Mononuclear cell (primary cell): ENCODE results near the gene TMEM215. TPM values are rescaled to one million over a fixed set of nuclear protein-coding genes. Genes with fewer than 3 reads are reported as not detected.

Source experiments
- H3K27me3 ChIP-seq: 2 replicates; pipeline ENCODE4 v1.6.0; 2011; ENCODE audit warnings: low read length, control low read depth; ENCODE audit not compliant: insufficient read depth
- H3K4me1 ChIP-seq: 2 replicates; pipeline ENCODE4 v1.5.1; 2011; ENCODE audit warnings: mild to moderate bottlenecking, low read length, control low read depth; ENCODE audit not compliant: insufficient read depth
- H3K4me3 ChIP-seq: 2 replicates; pipeline ENCODE4 v1.5.1; 2011; ENCODE audit warnings: mild to moderate bottlenecking, low read length, moderate library complexity
- H3K9me3 ChIP-seq: 2 replicates; pipeline ENCODE4 v1.5.1; 2011; ENCODE audit warnings: low read depth, mild to moderate bottlenecking, control low read depth, low read length
- total RNA-seq: library from RNA; depleted of rRNA; stranded (reverse); fragments of >200 nt; gene quantifications from one replicate; pipeline ENCODE4 v1.2.3, GENCODE V29; 2012

TMEM215 gene
- total RNA-seq, 1 donor = not detected

DNA sequence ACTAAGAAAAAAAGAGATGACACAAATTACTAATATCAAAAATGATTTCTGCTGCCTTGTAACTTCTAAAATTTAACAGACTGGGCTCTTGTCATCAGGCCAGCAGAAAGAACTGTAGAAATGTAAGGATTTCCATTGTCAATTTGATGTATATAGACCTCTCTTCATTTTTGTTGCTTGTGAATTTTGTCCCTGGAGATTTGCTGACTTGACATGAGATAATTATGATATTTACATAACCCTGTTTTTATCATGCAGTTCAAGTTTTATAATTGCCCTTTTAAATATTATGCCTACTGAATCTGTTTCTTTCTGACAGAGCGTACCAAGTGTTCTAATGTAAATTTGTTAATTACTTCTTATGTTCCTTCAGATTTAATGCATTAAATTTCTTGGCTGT is 23.9 kb downstream of the TMEM215 start:
- Histone ChIP-seq H3K4me1 (no peaks in the 10 kb centered on the region), H3K4me3 (no peak overlapping the region), H3K27me3 (no peaks in the 10 kb centered on the region), H3K9me3 (peaks cover 6% of the 10 kb centered on the region)

DNA sequence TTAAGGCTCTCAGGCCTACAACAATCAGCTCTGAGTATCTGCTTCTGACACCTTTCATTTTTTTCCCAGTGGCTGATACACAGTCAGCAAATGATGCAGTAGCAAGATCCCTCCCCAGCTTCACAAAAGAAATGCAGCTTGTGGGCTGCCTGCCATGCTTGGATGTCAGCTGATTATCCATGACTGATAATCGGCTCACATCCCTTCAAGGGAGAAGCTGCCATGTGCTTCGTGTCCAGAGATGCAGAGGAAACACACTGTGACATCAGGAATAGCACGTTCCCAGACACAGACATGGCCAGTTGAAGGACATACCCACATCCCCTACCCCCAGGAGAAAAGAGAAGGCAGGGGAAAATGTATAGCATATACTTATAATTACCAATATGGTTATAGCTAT is 27.9 kb downstream of the TMEM215 start:
- Histone ChIP-seq H3K4me1 (no peaks in the 10 kb centered on the region), H3K4me3 (no peak overlapping the region), H3K27me3 (no peaks in the 10 kb centered on the region), H3K9me3 (peaks cover 6% of the 10 kb centered on the region)

- Histone ChIP-seq H3K4me3 (no peak overlapping the region), H3K27me3 (no peaks in the 10 kb centered on the region)
Measured at GRCh38 chr9:32820322-32820721, 37.0 kb downstream of the TMEM215 start.

GRCh38 chr9:32823101-32823500 is 39.8 kb downstream of the TMEM215 start:
- no peaks in the 10 kb centered on the region for H3K27me3 ChIP-seq
- H3K9me3 ChIP-seq = no peaks in the 10 kb centered on the region
- H3K4me3 ChIP-seq = no peak overlapping the region
- no peaks in the 10 kb centered on the region for H3K4me1 ChIP-seq

More at GRCh38 chr9:32820322-32820721, 37.0 kb downstream of the TMEM215 start:
- Histone ChIP-seq H3K9me3 (no peaks in the 10 kb centered on the region), H3K4me1 (no peaks in the 10 kb centered on the region)

GRCh38 chr9:32823551-32823950 is 40.2 kb downstream of the TMEM215 start:
- no peaks in the 10 kb centered on the region for H3K9me3 ChIP-seq
- H3K27me3 ChIP-seq = no peaks in the 10 kb centered on the region
- H3K4me3 ChIP-seq = no peak overlapping the region
- no peaks in the 10 kb centered on the region for H3K4me1 ChIP-seq

- no peaks in the 10 kb centered on the region for H3K27me3 ChIP-seq
Measured at GRCh38 chr9:32825203-32825602, 41.9 kb downstream of the TMEM215 start.

GRCh38 chr9:32828861-32829260 is 45.5 kb downstream of the TMEM215 start:
- Histone ChIP-seq H3K4me1 (no peaks in the 10 kb centered on the region), H3K9me3 (no peaks in the 10 kb centered on the region), H3K4me3 (no peak overlapping the region), H3K27me3 (no peaks in the 10 kb centered on the region)

More at GRCh38 chr9:32825203-32825602, 41.9 kb downstream of the TMEM215 start:
- H3K4me3 ChIP-seq = no peak overlapping the region
- H3K4me1 ChIP-seq = no peaks in the 10 kb centered on the region
- H3K9me3 ChIP-seq = no peaks in the 10 kb centered on the region

DNA sequence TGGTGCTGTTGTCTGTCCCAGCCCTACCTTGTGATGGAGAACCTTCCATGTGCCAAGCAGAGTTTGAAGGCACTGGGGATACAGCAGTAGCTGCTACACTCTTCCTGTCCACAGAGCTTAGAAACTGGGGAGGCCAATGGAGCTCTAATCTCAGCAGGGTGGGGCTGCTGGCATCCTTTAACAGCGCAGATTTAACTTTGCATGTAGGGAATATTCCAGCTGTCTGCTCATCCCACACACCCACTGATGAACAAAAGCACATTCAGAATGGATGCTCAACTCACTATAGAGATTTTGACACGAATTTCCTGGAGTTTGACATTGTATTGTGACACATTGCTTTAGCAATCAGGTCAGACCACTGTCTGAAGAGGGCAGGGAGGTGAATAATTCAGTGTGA is 49.0 kb downstream of the TMEM215 start:
- no peaks in the 10 kb centered on the region for H3K9me3 ChIP-seq
- H3K4me1 ChIP-seq = no peaks in the 10 kb centered on the region
- H3K27me3 ChIP-seq = peaks cover 4% of the 10 kb centered on the region
- H3K4me3 ChIP-seq = no peak overlapping the region

Other genes starting within 250 kb of the TMEM215 start
- 6.8 TPM for gene SMIM27, start 231.2 kb upstream of the TMEM215 start, total RNA-seq
- gene TOPORS, start 231.0 kb upstream of the TMEM215 start, total RNA-seq = 52.3 TPM
- gene NDUFB6, start 210.4 kb upstream of the TMEM215 start, total RNA-seq = 6.5 TPM
- under 0.01 TPM for gene TAF1L, start 147.9 kb upstream of the TMEM215 start, total RNA-seq
- 23.2 TPM for gene APTX, start 218.1 kb downstream of the TMEM215 start, total RNA-seq
- gene DNAJA1, start 241.7 kb downstream of the TMEM215 start, total RNA-seq = 77.5 TPM